ENCODE data around the gene ZC3H11A. TPM values are rescaled to one million over a fixed set of nuclear protein-coding genes. Genes with fewer than 3 reads are reported as not detected.

Gene ZC3H11A
- total and polyA plus RNA-seq, 2 of the 4 experiments (the other 2 are of a cell fraction): 52.1 to 66.5 TPM

- Histone ChIP-seq H4K20me1 (ENCODE audit: insufficient read depth, low read length) (peaks cover 58% of the 10 kb centered on the region), H3K18ac (ENCODE audit: low read depth, low read length) (no peak overlapping the region), H3K27me3 (ENCODE audit: control insufficient read depth, insufficient read depth, low read length) (no peaks in the 10 kb centered on the region), H3K4ac (ENCODE audit: low read depth, low read length) (no peak overlapping the region), H3K4me1 (ENCODE audit: control insufficient read depth, insufficient read depth, low read length) (peaks cover 12% of the 10 kb centered on the region), H3K79me1 (ENCODE audit: low read depth in 1 of 2, low read length in 2 of 2) (peaks cover 10 to 48% of the 10 kb centered on the region in 2 experiments; a peak in 3 of 4 replicates), H3K9ac (ENCODE audit: low read depth, low read length) (no peak overlapping the region), H3K4me2 (ENCODE audit: low read depth, low read length) (peak overlapping the region; percentile 35; the same call in 1 of the 2 replicates), H3K23ac (ENCODE audit: low read depth, low read length) (no peak overlapping the region), H2AK5ac (ENCODE audit: low read depth, low read length) (no peak overlapping the region), H2AK9ac (replicated peaks; ENCODE audit: low read depth, low read length, poor library complexity) (no peak overlapping the region), H2BK5ac (ENCODE audit: low read depth, low read length, poor library complexity, severe bottlenecking) (no peak overlapping the region), H2BK120ac (ENCODE audit: low read depth, low read length) (no peak overlapping the region), H2BK15ac (ENCODE audit: low read depth, low read length) (no peak overlapping the region), H4K8ac (ENCODE audit: low read depth in 2 of 2, low read length in 2 of 2) (no peak overlapping the region), H4K5ac (ENCODE audit: low read depth, low read length) (no peak overlapping the region), H3K9me3 (ENCODE audit: control insufficient read depth, insufficient read depth, low read length) (no peaks in the 10 kb centered on the region), H4K91ac (ENCODE audit: insufficient read depth, low read depth, low read length) (no peak overlapping the region), H3K9me1 (ENCODE audit: insufficient read depth, low read length) (peaks cover 10% of the 10 kb centered on the region), H2AFZ (replicated peaks; ENCODE audit: low read length, poor library complexity) (no peak overlapping the region), H3K4me3 (ENCODE audit: insufficient read depth, low read depth, low read length) (no peak overlapping the region), H2BK20ac (ENCODE audit: low read depth, low read length) (no peak overlapping the region), H3K27ac (ENCODE audit: insufficient read depth, low read length) (no peak overlapping the region), H3K36me3 (ENCODE audit: control insufficient read depth, insufficient read depth, low read length) (peaks cover 15% of the 10 kb centered on the region), H3K56ac (ENCODE audit: extremely low read depth, insufficient read depth, low read length) (no peak overlapping the region), H3K14ac (replicated peaks; ENCODE audit: low read depth, low read length) (no peak overlapping the region)
- ATAC-seq (ENCODE audit: low read depth) (no peak), DNase-seq (no peak)
- no peak for TF ChIP-seq RAD21 (IDR thresholded peaks at IDR 0.05; ENCODE audit: low read length)
- TF ChIP-seq SMC3 (IDR thresholded peaks at IDR 0.05; ENCODE audit: low read depth, low read length): no peak
- TF ChIP-seq MXI1 (IDR thresholded peaks at IDR 0.05; ENCODE audit: borderline replicate concordance, low read depth, low read length): no peak
- TF ChIP-seq MAZ (IDR thresholded peaks at IDR 0.05; ENCODE audit: borderline replicate concordance, low read depth, low read length): no peak
- TF ChIP-seq, protein P1, sequence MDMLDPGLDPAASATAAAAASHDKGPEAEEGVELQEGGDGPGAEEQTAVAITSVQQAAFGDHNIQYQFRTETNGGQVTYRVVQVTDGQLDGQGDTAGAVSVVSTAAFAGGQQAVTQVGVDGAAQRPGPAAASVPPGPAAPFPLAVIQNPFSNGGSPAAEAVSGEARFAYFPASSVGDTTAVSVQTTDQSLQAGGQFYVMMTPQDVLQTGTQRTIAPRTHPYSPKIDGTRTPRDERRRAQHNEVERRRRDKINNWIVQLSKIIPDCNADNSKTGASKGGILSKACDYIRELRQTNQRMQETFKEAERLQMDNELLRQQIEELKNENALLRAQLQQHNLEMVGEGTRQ (IDR thresholded peaks at IDR 0.05; ENCODE audit: low read depth, low read length): no peak
- no peak for TF ChIP-seq MAFK (IDR thresholded peaks at IDR 0.05; ENCODE audit: low read depth, low read length)
- no peak for TF ChIP-seq CHD1 (IDR thresholded peaks at IDR 0.05; ENCODE audit: low read depth, low read length)
- no peak for TF ChIP-seq RCOR1 (IDR thresholded peaks at IDR 0.05; ENCODE audit: insufficient replicate concordance, low read length)
- TF ChIP-seq POLR2A (IDR thresholded peaks at IDR 0.05; ENCODE audit: low read depth, low read length): no peak
- no peak for TF ChIP-seq NFE2L2 (IDR thresholded peaks at IDR 0.05; ENCODE audit: low read depth, low read length)
- TF ChIP-seq RFX5 (IDR thresholded peaks at IDR 0.05; ENCODE audit: low read depth, low read length): no peak
- no peak for TF ChIP-seq FOS (IDR thresholded peaks at IDR 0.05; ENCODE audit: low read depth, low read length)
- intact Hi-C loops (cut with micrococcal nuclease): loop anchor here (5.0 kb wide), 1 partner anchor 241 kb away; no protein-coding TSS in a partner anchor
- BruUV-seq (replicated peaks): no TSS peak
- ChIA-PET POLR2A (ENCODE audit: unreplicated experiment) (no interaction called here), CTCF (no interaction called here)
- dilution Hi-C loops (cut with HindIII; ENCODE audit: low sequenced_read_pairs, unreplicated experiment): no loop called here
- in situ Hi-C loops (cut with MboI; ENCODE audit: low sequenced_read_pairs): no loop called here
- WGBS, 2 experiments (ENCODE audit: extremely low coverage in 2 of 2, insufficient read length in 1 of 2): no CpG with 5 or more reads among the region's 6 CpGs
Measured at GRCh38 chr1:203797948-203798655, 2.7 kb downstream of the ZC3H11A start.
